Large intestine (tissue), 3 donors: ENCODE data around the gene ARF3. TPM values are rescaled to one million over a fixed set of nuclear protein-coding genes. Genes with fewer than 3 reads are reported as not detected.

ENCODE experiments used
- DNase-seq, 2 donors: peaks; one replicate each; pipeline versions ENCODE4 v3.0.0 to v3.0.0-alpha.2; 2013
- H3K27ac ChIP-seq: one replicate; pipeline ENCODE4 v1.5.1; 2013; ENCODE audit warnings: low read length
- H3K27me3 ChIP-seq: 2 replicates; pipeline ENCODE4 v1.6.1; 2013; ENCODE audit warnings: low read length; ENCODE audit not compliant: control insufficient read depth, insufficient read depth
- H3K36me3 ChIP-seq: 2 replicates; pipeline ENCODE4 v1.6.1; 2013; ENCODE audit warnings: low read length; ENCODE audit not compliant: control insufficient read depth, insufficient read depth
- H3K4me1 ChIP-seq: one replicate; pipeline ENCODE4 v1.6.1; 2013; ENCODE audit warnings: low read length; ENCODE audit not compliant: control insufficient read depth, insufficient read depth
- H3K4me3 ChIP-seq: one replicate; pipeline ENCODE4 v1.5.1; 2013; ENCODE audit warnings: low read length
- H3K9me3 ChIP-seq: one replicate; pipeline ENCODE4 v1.6.1; 2013; ENCODE audit warnings: mild to moderate bottlenecking, low read depth, low read length, moderate library complexity; ENCODE audit not compliant: control insufficient read depth
- WGBS: methylation state at CpG from one replicate; pipeline ENCODE4 v1.1.5; 2013; ENCODE audit warnings: low lambda C conversion rate; ENCODE audit not compliant: insufficient coverage; 5-methylcytosine and 5-hydroxymethylcytosine counted together
- polyA plus RNA-seq: library from polyadenylated mRNA; unstranded; fragments of 120-200 nt; gene quantifications from one replicate; pipeline ENCODE4 v1.2.1, GENCODE V29; 2013

The ARF3 gene
- polyA plus RNA-seq, 1 donor: 92.4 TPM

GRCh38 chr12:48943221-48943620, 14.1 kb downstream of the ARF3 start:
- Histone ChIP-seq H3K4me1 (no peaks in the 10 kb centered on the region), H3K36me3 (peaks cover 45% of the 10 kb centered on the region), H3K9me3 (no peaks in the 10 kb centered on the region), H3K27me3 (no peaks in the 10 kb centered on the region), H3K4me3 (no peak overlapping the region), H3K27ac (no peak overlapping the region)
- WGBS: no CpG with 5 or more reads among the region's 4 CpGs
- DNase-seq: no peak

GRCh38 chr12:48940181-48940580, 17.1 kb downstream of the ARF3 start:
- H3K4me3 ChIP-seq: no peak overlapping the region
- no peak overlapping the region for H3K27ac ChIP-seq
- H3K27me3 ChIP-seq: no peaks in the 10 kb centered on the region
- H3K9me3 ChIP-seq: no peaks in the 10 kb centered on the region
- no peak for DNase-seq
- no CpG with 5 or more reads among the region's 3 CpGs for WGBS
- peaks cover 67% of the 10 kb centered on the region for H3K36me3 ChIP-seq
- no peaks in the 10 kb centered on the region for H3K4me1 ChIP-seq

- peaks cover 77% of the 10 kb centered on the region for H3K36me3 ChIP-seq
- H3K4me3 ChIP-seq: no peak overlapping the region
- no peaks in the 10 kb centered on the region for H3K9me3 ChIP-seq
- DNase-seq: no peak
- no CpG with 5 or more reads among the region's 7 CpGs for whole genome bisulfite sequencing
- H3K4me1 ChIP-seq: no peaks in the 10 kb centered on the region
- no peak overlapping the region for H3K27ac ChIP-seq
- H3K27me3 ChIP-seq: no peaks in the 10 kb centered on the region
Measured at GRCh38 chr12:48938805-48939204, 18.5 kb downstream of the ARF3 start.

GRCh38 chr12:48937170-48937569, 20.1 kb downstream of the ARF3 start:
- no peaks in the 10 kb centered on the region for H3K27me3 ChIP-seq
- no peak overlapping the region for H3K4me3 ChIP-seq
- no peaks in the 10 kb centered on the region for H3K4me1 ChIP-seq
- peaks cover 78% of the 10 kb centered on the region for H3K36me3 ChIP-seq
- WGBS: no CpG with 5 or more reads among the region's 6 CpGs
- no peak overlapping the region for H3K27ac ChIP-seq
- no peaks in the 10 kb centered on the region for H3K9me3 ChIP-seq
- no peak for DNase-seq

GRCh38 chr12:48936379-48936979, 20.8 kb downstream of the ARF3 start:
- H3K36me3 ChIP-seq: peaks cover 81% of the 10 kb centered on the region
- no peak overlapping the region for H3K27ac ChIP-seq
- H3K9me3 ChIP-seq: no peaks in the 10 kb centered on the region
- DNase-seq: peak; percentile 40 to 44
- no peaks in the 10 kb centered on the region for H3K27me3 ChIP-seq
- no peak overlapping the region for H3K4me3 ChIP-seq
- H3K4me1 ChIP-seq: no peaks in the 10 kb centered on the region

GRCh38 chr12:48934312-48934706, 23.0 kb downstream of the ARF3 start:
- peaks cover 75% of the 10 kb centered on the region for H3K36me3 ChIP-seq
- no peak overlapping the region for H3K4me3 ChIP-seq
- no CpG with 5 or more reads among the region's 1 CpG for WGBS
- no peaks in the 10 kb centered on the region for H3K27me3 ChIP-seq
- DNase-seq: no peak
- H3K4me1 ChIP-seq: no peaks in the 10 kb centered on the region
- H3K9me3 ChIP-seq: no peaks in the 10 kb centered on the region
- H3K27ac ChIP-seq: no peak overlapping the region

- Histone ChIP-seq H3K27me3 (no peaks in the 10 kb centered on the region), H3K27ac (no peak overlapping the region), H3K4me3 (no peak overlapping the region), H3K36me3 (peaks cover 72% of the 10 kb centered on the region), H3K9me3 (no peaks in the 10 kb centered on the region), H3K4me1 (no peaks in the 10 kb centered on the region)
- no CpG with 5 or more reads among the region's 9 CpGs for WGBS
- no peak for DNase-seq
Measured at GRCh38 chr12:48933664-48934311, 23.5 kb downstream of the ARF3 start.

GRCh38 chr12:48932878-48933277, 24.4 kb downstream of the ARF3 start:
- Histone ChIP-seq H3K27me3 (no peaks in the 10 kb centered on the region), H3K4me3 (no peak overlapping the region), H3K9me3 (no peaks in the 10 kb centered on the region), H3K4me1 (no peaks in the 10 kb centered on the region), H3K27ac (no peak overlapping the region), H3K36me3 (peaks cover 64% of the 10 kb centered on the region)
- no CpG with 5 or more reads among the region's 2 CpGs for WGBS
- DNase-seq: no peak

- H3K9me3 ChIP-seq: no peaks in the 10 kb centered on the region
- DNase-seq: no peak
- H3K27me3 ChIP-seq: no peaks in the 10 kb centered on the region
- H3K27ac ChIP-seq: no peak overlapping the region
- H3K4me1 ChIP-seq: peaks cover 4% of the 10 kb centered on the region
- WGBS: 90% methylated on average over 1 of the region's 4 CpGs
- H3K4me3 ChIP-seq: no peak overlapping the region
- peaks cover 46% of the 10 kb centered on the region for H3K36me3 ChIP-seq
Measured at GRCh38 chr12:48930475-48930874, 26.8 kb downstream of the ARF3 start.

- no CpG with 5 or more reads among the region's 1 CpG for WGBS
- Histone ChIP-seq H3K9me3 (no peaks in the 10 kb centered on the region), H3K27me3 (no peaks in the 10 kb centered on the region), H3K27ac (no peak overlapping the region), H3K4me3 (no peak overlapping the region), H3K36me3 (peaks cover 38% of the 10 kb centered on the region), H3K4me1 (peaks cover 5% of the 10 kb centered on the region)
- DNase-seq: no peak
Measured at GRCh38 chr12:48929551-48929950, 27.7 kb downstream of the ARF3 start.

- H3K4me1 ChIP-seq: peaks cover 5% of the 10 kb centered on the region
- no peaks in the 10 kb centered on the region for H3K27me3 ChIP-seq
- no peak for DNase-seq
- H3K9me3 ChIP-seq: no peaks in the 10 kb centered on the region
- WGBS: no CpG with 5 or more reads among the region's 2 CpGs
- no peak overlapping the region for H3K4me3 ChIP-seq
- H3K36me3 ChIP-seq: peaks cover 29% of the 10 kb centered on the region
- no peak overlapping the region for H3K27ac ChIP-seq
Measured at GRCh38 chr12:48927261-48927660, 30.0 kb downstream of the ARF3 start.
